GM19463 (cell line): ENCODE data around the gene NPFF.

Experiments
- ATAC-seq: cut with Tn5 transposase; IDR thresholded peaks from one replicate; pipeline ENCODE4 v1.9.1; 2021; ENCODE audit warnings: mild to moderate bottlenecking, moderate library complexity; ENCODE audit not compliant: unreplicated experiment

The NPFF gene

DNA sequence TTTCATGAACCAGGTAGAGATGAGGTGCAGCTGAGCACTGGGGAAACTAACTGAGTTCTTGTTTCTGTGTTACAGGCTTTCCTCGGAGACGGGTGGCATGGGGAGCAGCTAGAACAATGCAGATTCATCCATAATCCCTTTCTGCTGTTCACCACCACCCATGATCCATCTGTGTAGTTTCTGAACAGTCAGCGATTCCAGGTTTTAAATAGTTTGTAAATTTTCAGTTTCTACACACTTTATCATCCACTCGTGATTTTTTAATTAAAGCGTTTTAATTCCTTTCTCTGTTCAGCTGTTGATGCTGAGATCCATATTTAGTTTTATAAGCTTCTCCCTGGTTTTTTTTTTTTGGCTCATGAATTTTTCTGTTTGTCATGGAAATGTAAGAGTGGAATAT lies 28.0 kb downstream of the NPFF start:
- no peak for ATAC-seq

DNA sequence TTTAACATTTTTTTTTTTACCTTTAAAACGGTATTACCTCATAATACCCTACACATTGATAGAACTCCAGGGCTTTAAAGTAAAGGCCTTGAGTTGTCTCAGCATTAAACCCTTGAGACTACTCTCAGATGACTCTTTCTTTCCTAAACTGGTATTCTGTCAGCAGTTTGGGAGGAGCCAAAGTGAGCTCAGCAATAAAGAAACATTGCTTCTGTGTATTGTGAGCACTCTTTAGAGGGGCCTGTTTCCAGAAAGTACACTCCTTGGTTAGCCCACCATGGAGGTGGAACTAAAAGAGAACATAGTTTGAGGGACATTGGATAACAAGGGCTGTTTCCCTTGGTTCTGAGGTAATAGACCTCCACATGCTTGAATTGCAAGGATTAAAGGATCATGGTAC lies 28.4 kb downstream of the NPFF start:
- no peak for ATAC-seq

GRCh38 chr12:53476769-53477209 lies 30.5 kb downstream of the NPFF start:
- ATAC-seq, result no peak

DNA sequence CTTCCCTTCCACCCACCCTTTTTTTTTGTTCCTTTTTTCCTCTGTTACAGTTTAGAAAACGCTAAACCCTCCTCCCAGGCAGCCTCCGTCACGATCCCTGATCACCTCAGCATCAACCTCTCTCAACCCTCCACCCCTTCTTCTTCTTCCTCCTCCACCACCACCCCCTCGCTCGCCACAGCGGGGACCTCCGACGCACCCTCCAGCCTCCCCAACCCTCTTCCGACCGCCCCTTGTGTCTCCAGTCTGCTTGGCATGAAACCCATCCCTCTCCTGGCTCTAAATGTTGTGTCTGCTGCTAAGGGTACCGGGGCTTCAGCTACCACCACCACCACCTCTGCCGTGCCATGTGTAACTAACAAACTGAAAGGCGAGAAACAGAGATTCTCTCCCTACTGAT lies 32.5 kb downstream of the NPFF start:
- ATAC-seq, result no peak

DNA sequence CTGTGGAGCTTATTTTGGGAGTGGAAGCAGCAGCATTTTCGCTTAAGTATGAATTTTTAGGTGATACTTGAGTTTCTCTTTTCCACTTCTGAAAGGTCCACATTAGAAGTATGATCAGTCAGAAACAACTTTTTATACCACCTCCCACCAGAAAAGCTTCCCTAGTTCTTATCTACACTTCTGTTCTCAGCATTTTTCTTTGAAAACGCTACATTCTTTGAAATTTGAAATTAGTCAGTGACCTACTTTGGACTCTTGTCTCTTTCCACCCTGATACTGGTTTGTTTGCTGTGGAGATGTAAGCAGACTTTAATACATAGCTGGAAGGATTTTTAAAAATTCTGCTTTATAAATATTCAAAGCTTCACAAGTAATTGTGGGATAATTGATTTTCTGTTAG lies 33.2 kb downstream of the NPFF start:
- no peak for ATAC-seq

DNA sequence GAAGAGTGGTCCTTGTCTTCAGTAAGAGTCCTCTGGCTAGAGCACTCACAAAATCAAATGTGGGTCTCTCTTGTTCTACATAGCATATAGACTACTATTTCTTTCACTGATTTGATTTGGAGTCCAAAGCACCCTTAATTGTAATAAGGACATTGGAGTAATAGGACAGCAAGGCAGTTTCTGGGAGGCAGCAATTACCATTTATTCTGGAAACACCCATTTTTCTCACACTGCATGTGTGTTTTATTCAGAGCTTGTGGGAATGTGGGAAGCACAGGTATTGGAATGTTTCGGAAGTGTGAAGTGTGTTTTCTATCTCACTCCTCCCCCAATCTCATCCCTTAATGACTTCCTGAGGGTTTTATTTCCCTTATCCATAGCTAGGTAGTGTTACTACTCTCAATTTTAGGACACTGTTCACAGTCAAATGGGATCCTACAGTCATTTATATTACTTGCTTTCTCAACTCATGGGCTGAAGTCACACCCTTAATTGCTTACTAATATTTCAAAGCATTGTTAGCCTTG lies 35.2 kb downstream of the NPFF start:
- no peak for ATAC-seq

DNA sequence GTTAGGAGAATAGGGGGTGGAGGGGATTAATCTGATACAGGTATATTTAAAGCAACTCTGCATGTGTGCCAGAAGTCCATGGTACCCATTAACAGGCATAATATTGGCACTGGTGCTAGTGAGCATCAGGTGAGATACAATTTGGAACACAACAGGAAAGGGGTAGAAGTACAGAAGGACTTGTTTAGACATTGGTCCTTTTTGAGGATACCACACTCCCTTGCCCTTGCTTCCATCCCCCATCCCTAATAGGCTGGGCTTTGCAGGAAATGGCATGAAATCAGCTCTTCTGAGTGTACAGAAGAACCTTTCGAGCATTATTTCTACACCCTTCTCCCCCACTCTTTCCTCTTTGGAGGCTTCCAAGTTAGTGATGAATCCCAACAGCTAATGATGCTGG lies 39.0 kb downstream of the NPFF start:
- ATAC-seq, result no peak

- no peak for ATAC-seq
These were observed 39.4 kb downstream of the NPFF start for GRCh38 chr12:53467880-53468279.

GRCh38 chr12:53467082-53467481 lies 40.2 kb downstream of the NPFF start:
- no peak for ATAC-seq

- ATAC-seq, result no peak
These were observed 40.6 kb downstream of the NPFF start for GRCh38 chr12:53466640-53467039.

GRCh38 chr12:53465679-53466078 lies 41.6 kb downstream of the NPFF start:
- ATAC-seq, result no peak

- no peak for ATAC-seq
These were observed 42.4 kb downstream of the NPFF start for GRCh38 chr12:53464685-53465418.

DNA sequence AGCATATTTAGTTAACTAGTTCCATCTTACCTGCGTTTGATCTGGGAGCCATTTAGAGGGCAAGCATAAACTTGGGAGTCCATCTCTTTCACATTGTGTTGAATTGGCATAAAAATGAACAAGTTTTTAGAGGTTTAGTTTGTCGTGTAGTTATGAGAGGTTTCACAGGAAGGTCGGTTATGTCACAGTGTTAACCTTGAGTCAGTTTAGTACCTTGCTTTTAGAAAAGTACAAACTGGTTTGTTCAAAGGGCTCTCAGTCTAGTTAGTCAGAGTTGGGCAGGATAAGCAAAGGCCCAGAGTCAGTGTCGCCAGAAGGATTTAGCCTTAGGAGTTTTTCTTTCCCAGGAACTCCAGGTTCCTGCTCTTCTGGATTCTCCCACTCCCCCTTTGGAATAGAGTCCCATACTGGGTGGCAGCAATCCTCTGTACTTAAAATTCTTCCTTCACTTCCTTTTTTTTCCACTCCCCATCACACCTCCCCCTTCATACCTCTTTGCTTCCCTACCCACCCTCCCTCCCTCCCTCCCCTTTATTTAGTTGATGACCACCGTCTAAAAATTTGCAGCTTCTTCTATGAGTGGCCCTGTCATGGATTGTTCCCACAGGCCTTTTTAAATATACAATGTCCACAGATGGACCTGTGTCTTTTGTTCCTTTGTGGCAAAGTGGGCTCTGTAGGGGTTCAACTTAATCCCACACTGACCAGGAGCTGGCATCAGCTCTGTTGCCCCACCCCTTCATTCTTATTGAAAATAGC lies 43.3 kb downstream of the NPFF start:
- no peak for ATAC-seq

DNA sequence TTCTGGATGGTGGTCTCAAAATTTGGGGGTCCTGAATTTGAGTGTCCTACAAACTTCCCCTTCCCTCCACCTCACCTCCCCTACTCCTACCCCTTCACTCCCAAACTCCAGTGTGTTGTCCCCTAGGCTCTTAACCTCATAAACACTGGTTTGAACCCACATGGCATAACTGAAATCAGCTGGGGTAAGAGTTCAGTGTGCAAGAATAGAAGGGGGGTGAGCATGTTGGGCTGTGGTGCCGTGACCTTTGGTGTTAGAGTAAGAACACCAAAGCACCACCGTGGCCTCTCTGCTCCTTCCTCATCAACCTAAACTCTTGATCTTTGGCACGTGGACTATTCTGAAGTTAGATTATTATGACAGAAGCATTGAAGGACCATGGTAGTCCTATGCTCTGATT lies 44.3 kb downstream of the NPFF start:
- no peak for ATAC-seq

DNA sequence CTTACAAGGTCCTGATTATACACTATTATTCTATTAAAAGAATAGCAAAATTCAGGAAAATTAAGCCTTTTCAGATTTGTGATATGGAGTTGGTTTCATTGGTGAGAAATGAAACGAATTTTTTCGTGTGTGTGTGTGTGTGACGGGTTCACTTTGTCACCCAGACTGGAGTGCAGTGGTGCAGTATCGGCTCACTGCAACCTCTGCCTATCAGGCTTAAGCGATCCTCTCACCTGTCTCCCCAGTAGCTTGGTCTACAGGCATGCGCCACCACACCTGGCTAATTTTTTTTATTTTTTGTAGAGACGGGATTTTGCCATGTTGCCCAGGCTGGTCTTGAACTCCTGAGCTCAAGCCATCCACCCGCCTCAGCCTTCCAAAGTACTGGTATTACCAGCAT lies 45.7 kb downstream of the NPFF start:
- ATAC-seq, result no peak

DNA sequence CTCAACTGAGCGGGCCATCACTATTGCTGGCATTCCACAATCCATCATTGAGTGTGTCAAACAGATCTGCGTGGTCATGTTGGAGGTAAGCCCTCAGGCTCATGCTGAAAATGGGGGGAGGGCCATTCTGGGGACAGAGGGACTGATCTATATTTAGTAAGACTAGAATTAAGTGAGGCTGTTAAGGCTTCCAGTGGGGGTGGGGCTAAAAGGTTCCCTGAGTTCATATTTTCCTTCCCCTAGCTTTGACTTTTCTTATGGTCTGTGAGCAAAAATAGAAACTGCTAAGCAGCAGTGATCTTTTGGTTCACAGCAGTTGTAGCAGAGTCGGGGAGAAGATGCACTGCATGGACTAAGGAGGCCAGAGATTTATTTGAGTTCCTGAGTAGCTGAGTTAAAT lies 46.2 kb downstream of the NPFF start:
- no peak for ATAC-seq

DNA sequence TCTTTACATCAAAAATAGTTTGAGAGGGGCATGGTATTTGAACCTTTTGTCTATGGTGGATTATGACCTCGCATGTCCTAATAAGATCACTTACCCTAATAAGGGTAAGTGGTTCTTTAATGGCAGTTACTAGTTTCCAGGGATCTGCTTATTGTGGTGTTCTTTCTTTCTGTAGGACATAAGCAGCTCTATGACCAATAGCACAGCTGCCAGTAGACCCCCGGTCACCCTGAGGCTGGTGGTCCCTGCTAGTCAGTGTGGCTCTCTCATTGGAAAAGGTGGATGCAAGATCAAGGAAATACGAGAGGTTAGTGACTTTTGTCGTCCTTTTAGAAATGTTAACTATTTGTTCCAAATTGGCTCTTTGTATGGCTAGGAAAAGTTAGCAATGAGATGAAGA lies 48.2 kb downstream of the NPFF start:
- ATAC-seq, result no peak
